ENCODE measurements around the gene IL15RA.
"Not testable (repeated sequence)": the region's sequence is repeated elsewhere in the genome, so short reads cannot be mapped to it uniquely, and the experiment has no call there.

DNA sequence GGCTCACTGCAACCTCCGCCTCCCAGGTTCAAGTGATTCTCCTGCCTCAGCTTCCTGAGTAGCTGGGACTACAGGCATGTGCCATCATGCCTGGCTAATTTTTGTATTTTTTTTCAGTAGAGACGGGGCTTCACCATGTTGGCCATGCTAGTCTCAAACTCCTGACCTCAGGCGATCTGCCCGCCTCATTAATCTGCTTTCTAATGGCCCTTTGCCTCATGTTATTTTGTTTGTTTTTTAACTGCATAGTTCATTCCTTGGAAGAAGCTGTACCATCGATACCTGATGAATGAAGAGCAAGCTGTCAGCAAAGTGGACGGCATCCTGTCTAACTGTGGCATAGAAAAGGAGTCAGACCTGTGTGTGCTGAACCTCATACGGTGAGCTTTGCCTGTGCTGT is 68.7 kb downstream of the IL15RA start:
- TF ChIP-seq POLR2AphosphoS5, EP300 (IDR thresholded peaks at IDR 0.05): not testable (repeated sequence)
